Gastrocnemius medialis (tissue), 4 donors: ENCODE results near the gene HELQ. TPM values are rescaled to one million over a fixed set of nuclear protein-coding genes. Genes with fewer than 3 reads are reported as not detected.
"Not testable (repeated sequence)": the region's sequence is repeated elsewhere in the genome, so short reads cannot be mapped to it uniquely, and the experiment has no call there.

Source experiments
- ATAC-seq, 2 donors: fragments of 150-250 bp; one replicate each; pipeline ENCODE4 v1.9.1; 2016
- DNase-seq, 2 donors: peaks; one replicate each; pipeline ENCODE4 v3.0.0-alpha.2; 2019
- H3K27ac ChIP-seq, 4 donors: fragments of 200-600 bp; sonication (generic); 1 replicate in 1 of 4; 2 replicates in 3 of 4; pipeline ENCODE4 v1.5.1; 2016 to 2018; ENCODE audit warnings: mild to moderate bottlenecking in 2 of 4, moderate library complexity in 1 of 4
- H3K27me3 ChIP-seq, 3 donors: fragments of 200-600 bp; sonication (generic) in 2 of 3; 1 replicate in 1 of 3; 2 replicates in 2 of 3; pipeline versions ENCODE4 v1.5.1 to v1.6.0; 2016 to 2019; ENCODE audit warnings: mild to moderate bottlenecking in 1 of 3, moderate library complexity in 1 of 3
- H3K36me3 ChIP-seq, 2 donors: fragments of 200-600 bp; sonication (generic) in 1 of 2; one replicate each; pipeline ENCODE4 v1.5.1; 2017 to 2018
- H3K4me1 ChIP-seq, 2 donors: fragments of 200-600 bp; sonication (generic) in 1 of 2; one replicate each; pipeline ENCODE4 v1.5.1; 2016 to 2017; ENCODE audit warnings: mild to moderate bottlenecking in 2 of 2
- H3K4me3 ChIP-seq, 4 donors: fragments of 200-600 bp; sonication (generic) in 3 of 4; 1 replicate in 1 of 4; 2 replicates in 3 of 4; pipeline ENCODE4 v1.5.1; 2016 to 2019; ENCODE audit warnings: mild to moderate bottlenecking in 2 of 4
- H3K9me3 ChIP-seq, 3 donors: fragments of 200-600 bp; sonication (generic) in 2 of 3; 1 replicate in 1 of 3; 2 replicates in 2 of 3; pipeline ENCODE4 v1.5.1; 2016 to 2019
- CTCF ChIP-seq, 5 experiments: fragments of 450-650 bp in 3 of 5; fragments of 200-600 bp in 2 of 5; sonication (generic) in 2 of 5; IDR thresholded peaks in 4 of 5; conservative IDR thresholded peaks in 1 of 5; 1 replicate in 4 of 5; 2 replicates in 1 of 5; pipeline ENCODE4 v1.5.1; 2016 to 2019; ENCODE audit warnings: antibody characterized with exemption in 5 of 5, mild to moderate bottlenecking in 3 of 5, moderate library complexity in 3 of 5
- POLR2A ChIP-seq, 2 donors: fragments of 450-650 bp; IDR thresholded peaks; one replicate each; pipeline ENCODE4 v1.6.1; 2017; ENCODE audit warnings: antibody characterized with exemption in 2 of 2, mild to moderate bottlenecking in 2 of 2, moderate library complexity in 2 of 2
- in situ Hi-C, 4 donors: fragments of 200-750 bp; cut with MboI; loops; one replicate each; pipeline versions ENCODE4 v1.15.0 to v1.8.0; 2017; ENCODE audit warnings: low sequenced_read_pairs in 4 of 4
- intact Hi-C: fragments of 100-400 bp; cut with DNase I; formaldehyde crosslinking; loops from one replicate; pipeline ENCODE4 v1.15.1; 2023; ENCODE audit warnings: low total_unique reads
- total RNA-seq, 4 donors: library from RNA; depleted of rRNA; stranded (reverse); fragments of >200 nt; gene quantifications; one replicate each; pipeline versions ENCODE4 v1.1.0 to v1.2.3, GENCODE V29; 2016

The HELQ gene
- total RNA-seq, 4 donors from 2014 or later, result 13.1 to 18.4 (median 15.5) TPM

GRCh38 chr4:83498187-83498586 lies 42.6 kb upstream of the HELQ start:
- intact Hi-C loops, result no loop called here
- ATAC-seq, result no peak
- H3K36me3 ChIP-seq, result no peaks in the 10 kb centered on the region

GRCh38 chr4:83496085-83496917 lies 40.7 kb upstream of the HELQ start:
- H3K4me1 ChIP-seq, H3K36me3 ChIP-seq, H3K27me3 ChIP-seq, ATAC-seq, H3K27ac ChIP-seq, H3K9me3 ChIP-seq, in situ Hi-C loops, DNase-seq, H3K4me3 ChIP-seq, intact Hi-C loops: not testable (repeated sequence)

More at GRCh38 chr4:83498187-83498586, 42.6 kb upstream of the HELQ start:
- no peaks in the 10 kb centered on the region for H3K27me3 ChIP-seq
- in situ Hi-C loops, result no loop called here
- H3K9me3 ChIP-seq, result no peaks in the 10 kb centered on the region
- no peaks in the 10 kb centered on the region for H3K4me1 ChIP-seq
- TF ChIP-seq POLR2A (IDR thresholded peaks at IDR 0.05) (no peak), CTCF (IDR thresholded peaks at IDR 0.05 in 4 of 5, conservative IDR thresholded peaks at IDR 0.05 in 1 of 5) (no peak)
- H3K27ac ChIP-seq, result no peak overlapping the region
- DNase-seq, result no peak
- no peak overlapping the region for H3K4me3 ChIP-seq

- H3K27ac ChIP-seq, result no peak overlapping the region
- no peak for DNase-seq
- intact Hi-C loops, result no loop called here
- H3K4me3 ChIP-seq, result no peak overlapping the region
- TF ChIP-seq POLR2A (IDR thresholded peaks at IDR 0.05), result no peak
- peak; percentile 25 to 62 (median 38) for TF ChIP-seq CTCF (IDR thresholded peaks at IDR 0.05 in 4 of 5, conservative IDR thresholded peaks at IDR 0.05 in 1 of 5)
- no peaks in the 10 kb centered on the region for H3K27me3 ChIP-seq
- in situ Hi-C loops, result no loop called here
- no peaks in the 10 kb centered on the region for H3K9me3 ChIP-seq
- no peaks in the 10 kb centered on the region for H3K36me3 ChIP-seq
- no peak for ATAC-seq
- no peaks in the 10 kb centered on the region for H3K4me1 ChIP-seq
Measured at GRCh38 chr4:83490876-83491450, 35.3 kb upstream of the HELQ start.

DNA sequence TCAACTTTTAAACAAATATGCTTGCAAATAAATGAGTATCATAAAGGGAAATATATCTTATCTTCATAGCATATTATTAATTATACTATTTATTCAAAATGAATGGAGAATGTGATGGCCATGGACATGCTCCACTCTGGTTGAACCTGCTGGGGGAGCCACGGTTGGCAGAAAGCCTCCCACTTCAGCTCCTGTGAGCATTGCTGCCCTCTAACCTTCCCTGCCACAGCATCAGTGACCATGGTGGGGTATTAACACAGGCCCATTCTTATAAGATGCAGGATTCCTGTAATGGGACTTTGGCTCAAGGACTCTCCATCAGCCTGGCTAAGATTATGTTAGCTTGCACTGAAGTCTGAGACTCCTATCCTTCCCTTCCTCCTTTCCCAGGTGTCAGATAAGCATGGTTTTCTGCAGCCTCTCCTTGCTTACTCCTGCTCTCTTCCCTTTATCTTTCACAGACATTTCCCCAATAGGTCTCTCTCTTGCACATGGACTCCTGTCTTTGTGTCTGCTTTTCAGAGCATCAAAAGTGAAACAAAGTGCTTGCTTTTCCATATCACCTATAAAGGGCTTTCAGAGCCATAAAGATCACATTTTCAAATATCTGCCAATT lies 34.2 kb upstream of the HELQ start:
- H3K36me3 ChIP-seq, result no peaks in the 10 kb centered on the region
- DNase-seq (no peak), ATAC-seq (no peak)
- H3K27ac ChIP-seq, result no peak overlapping the region
- no peak overlapping the region for H3K4me3 ChIP-seq
- H3K9me3 ChIP-seq, result no peaks in the 10 kb centered on the region
- TF ChIP-seq POLR2A (IDR thresholded peaks at IDR 0.05) (no peak), CTCF (IDR thresholded peaks at IDR 0.05 in 4 of 5, conservative IDR thresholded peaks at IDR 0.05 in 1 of 5) (no peak)
- H3K4me1 ChIP-seq, result peaks cover 6% of the 10 kb centered on the region in 2 donors
- intact Hi-C loops (no loop called here), in situ Hi-C loops (no loop called here)
- H3K27me3 ChIP-seq, result no peaks in the 10 kb centered on the region

DNA sequence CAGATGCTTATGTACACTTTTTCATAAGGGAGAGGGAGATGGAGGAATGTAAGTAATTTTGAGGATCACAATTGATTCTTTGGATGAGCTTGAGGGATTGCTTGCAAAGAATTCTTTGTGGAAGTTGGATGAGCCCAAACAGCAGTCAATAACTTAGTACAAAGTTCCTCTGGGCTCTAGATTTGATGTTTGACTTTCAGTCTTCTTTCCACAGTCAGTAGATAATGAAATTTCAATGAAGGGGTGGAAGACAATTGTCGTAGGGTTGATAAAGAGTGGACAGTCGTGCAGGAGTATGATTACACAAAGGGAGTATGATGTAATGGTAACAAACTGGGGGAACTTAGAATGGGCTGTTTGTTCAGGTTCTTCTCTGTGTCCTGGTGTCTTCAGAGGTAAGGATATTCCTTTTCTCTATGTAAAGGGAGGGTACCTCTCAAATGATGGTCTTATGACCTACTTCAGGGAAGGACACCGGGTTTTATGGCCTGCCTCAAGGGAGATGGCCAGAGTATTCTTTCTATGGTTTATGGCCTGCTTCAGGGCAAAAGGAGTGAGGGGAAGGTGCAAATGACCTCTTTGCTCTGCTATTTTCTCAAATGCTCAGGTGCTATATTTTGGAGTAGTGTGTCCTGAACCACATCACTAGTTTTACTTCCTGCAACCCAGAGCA lies 31.0 kb upstream of the HELQ start:
- DNase-seq, result no peak
- Histone ChIP-seq H3K36me3 (peaks cover 0 to 2% of the 10 kb centered on the region in 2 donors), H3K4me3 (no peak overlapping the region), H3K4me1 (peaks cover 13% of the 10 kb centered on the region in 2 donors), H3K27me3 (no peaks in the 10 kb centered on the region), H3K27ac (no peak overlapping the region), H3K9me3 (no peaks in the 10 kb centered on the region)
- in situ Hi-C loops, result no loop called here
- intact Hi-C loops, result no loop called here
- no peak for ATAC-seq
- no peak for TF ChIP-seq CTCF (IDR thresholded peaks at IDR 0.05 in 4 of 5, conservative IDR thresholded peaks at IDR 0.05 in 1 of 5)
- no peak for TF ChIP-seq POLR2A (IDR thresholded peaks at IDR 0.05)
